Spleen (tissue), 11 donors: ENCODE data around the gene MICAL2. TPM values are rescaled to one million over a fixed set of nuclear protein-coding genes. Genes with fewer than 3 reads are reported as not detected.

ENCODE experiments used
- DNase-seq: peaks from one replicate; pipeline ENCODE4 v3.0.0-alpha.2; 2020
- H3K27ac ChIP-seq, 8 donors: fragments of 200-600 bp; sonication (generic) in 7 of 8; 1 replicate in 4 of 8; 2 replicates in 4 of 8; pipeline versions ENCODE4 v1.5.0 to v1.8.0; 2016 to 2021; ENCODE audit warnings: inconsistent platforms in 4 of 8, mild to moderate bottlenecking in 4 of 8, moderate library complexity in 1 of 8
- H3K27me3 ChIP-seq, 7 donors: fragments of 200-600 bp; sonication (generic) in 6 of 7; replicated peaks in 1 of 7; 1 replicate in 4 of 7; 2 replicates in 3 of 7; pipeline versions ENCODE4 v1.5.0 to v1.8.0; 2016 to 2021; ENCODE audit warnings: inconsistent platforms in 3 of 7, mild to moderate bottlenecking in 1 of 7
- H3K36me3 ChIP-seq, 6 donors: fragments of 200-600 bp; sonication (generic) in 5 of 6; 1 replicate in 4 of 6; 2 replicates in 2 of 6; pipeline versions ENCODE4 v1.5.0 to v1.8.0; 2016 to 2021; ENCODE audit warnings: inconsistent platforms in 2 of 6
- H3K4me1 ChIP-seq, 6 donors: fragments of 200-600 bp; sonication (generic) in 5 of 6; 1 replicate in 3 of 6; 2 replicates in 3 of 6; pipeline versions ENCODE4 v1.5.0 to v1.8.0; 2016 to 2021; ENCODE audit warnings: inconsistent platforms in 3 of 6
- H3K4me3 ChIP-seq, 8 donors: fragments of 200-600 bp; sonication (generic) in 7 of 8; 1 replicate in 4 of 8; 2 replicates in 4 of 8; pipeline versions ENCODE4 v1.5.0 to v1.8.0; 2016 to 2021; ENCODE audit warnings: inconsistent platforms in 4 of 8, mild to moderate bottlenecking in 4 of 8, moderate library complexity in 2 of 8
- H3K9me3 ChIP-seq, 8 donors: fragments of 200-600 bp; sonication (generic) in 7 of 8; 1 replicate in 4 of 8; 2 replicates in 4 of 8; pipeline versions ENCODE4 v1.5.0 to v1.8.0; 2016 to 2021; ENCODE audit warnings: inconsistent platforms in 4 of 8
- POLR2A ChIP-seq, 3 donors: fragments of 450-650 bp; IDR thresholded peaks; one replicate each; pipeline ENCODE4 v1.5.1; 2017; ENCODE audit warnings: antibody characterized with exemption in 3 of 3, mild to moderate bottlenecking in 1 of 3
- POLR2AphosphoS5 ChIP-seq, 3 donors: sonication (generic); formaldehyde crosslinking; IDR thresholded peaks; one replicate each; pipeline ENCODE4 v1.5.1; 2017; ENCODE audit warnings: antibody characterized with exemption in 3 of 3
- WGBS, 5 donors: extraction: QIAGEN DNeasy Blood & Tissue Kit in 3 of 5; methylation state at CpG; one replicate each; pipeline versions ENCODE4 v1.1.5 to v1.1.7; 2013 to 2018; 5-methylcytosine and 5-hydroxymethylcytosine counted together
- intact Hi-C: fragments of 100-400 bp; cut with DNase I; formaldehyde crosslinking; loops from one replicate; pipeline ENCODE4 v1.15.0; 2023; ENCODE audit warnings: low total_unique reads
- polyA plus RNA-seq, 3 donors: library from polyadenylated mRNA; stranded (reverse); fragments of 200-250 nt; gene quantifications; one replicate each; pipeline ENCODE4 v1.2.1, GENCODE V29; 2013
- total RNA-seq, 7 donors: library from RNA; depleted of rRNA in 3 of 7; stranded (reverse); fragments of >200 nt in 3 of 7; fragmentation: NEBNext Ultra II Directional in 4 of 7; extraction: Animal tissue kit (Norgen Biotek cat#: 25700) in 4 of 7; gene quantifications; one replicate each; pipeline versions ENCODE4 v1.1.0 to v1.2.1, GENCODE V29; 2016 to 2021
- TF ChIP-seq, protein P1 (sequence below), 11 experiments: fragments of 200-600 bp in 7 of 11; fragments of 450-650 bp in 4 of 11; sonication (generic) in 4 of 11; IDR thresholded peaks in 8 of 11; conservative IDR thresholded peaks in 3 of 11; 1 replicate in 7 of 11; 2 replicates in 4 of 11; pipeline versions ENCODE4 v1.4.0 to v1.8.0; 2016 to 2021; ENCODE audit warnings: antibody characterized with exemption in 11 of 11, inconsistent platforms in 4 of 11, mild to moderate bottlenecking in 1 of 11
- donor health status: healthy with polysubstance abuse.
- donor health status: DM: no; HTN: no; CAD: no; lungs with moderate emphysema.
- donor health status: DM: no; HTN: no; CAD: no.
- donor health status: Bipolar disorder and iron deficiency.
- donor health status: healthy.
- donor health status: DM: no; HTN: no; CAD: no.
- donor health status: DM: yes; HTN: yes; CAD: no.

MICAL2 gene
- total and polyA plus RNA-seq, 10 donors: 1.9 to 50.8 (median 32.3) TPM

DNA sequence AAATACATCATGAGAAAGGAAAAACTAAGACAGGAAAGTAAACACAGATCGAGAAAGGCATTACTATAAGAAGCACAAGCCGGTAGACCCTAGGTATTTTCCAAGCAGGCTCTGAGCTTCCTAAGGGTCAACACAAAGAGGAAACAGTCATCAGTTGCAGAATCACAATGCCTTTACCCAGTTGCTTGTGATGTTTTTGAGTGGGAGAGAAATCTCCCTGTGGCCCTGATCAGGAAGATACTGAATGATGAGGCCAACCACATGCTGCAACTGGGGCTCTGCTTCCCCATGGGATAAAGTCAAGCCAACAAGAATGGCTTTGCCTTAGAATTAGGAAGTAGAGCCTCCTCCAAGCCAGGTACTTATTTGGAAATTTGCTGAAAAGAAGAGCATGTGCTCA lies 132.6 kb downstream of the MICAL2 start:
- Histone ChIP-seq H3K36me3 (peaks cover 0 to 70% (median 0%) of the 10 kb centered on the region in 6 donors), H3K27ac (no peak overlapping the region), H3K4me1 (peaks cover 0 to 11% (median 2%) of the 10 kb centered on the region in 6 donors), H3K27me3 (no peaks in the 10 kb centered on the region), H3K9me3 (no peaks in the 10 kb centered on the region), H3K4me3 (no peak overlapping the region)
- DNase-seq: no peak
- TF ChIP-seq POLR2A (IDR thresholded peaks at IDR 0.05): no peak
- intact Hi-C loops: no loop called here
- WGBS, 5 donors: 75 to 92% (median 92%) methylated on average over 2 of the region's 2 CpGs

DNA sequence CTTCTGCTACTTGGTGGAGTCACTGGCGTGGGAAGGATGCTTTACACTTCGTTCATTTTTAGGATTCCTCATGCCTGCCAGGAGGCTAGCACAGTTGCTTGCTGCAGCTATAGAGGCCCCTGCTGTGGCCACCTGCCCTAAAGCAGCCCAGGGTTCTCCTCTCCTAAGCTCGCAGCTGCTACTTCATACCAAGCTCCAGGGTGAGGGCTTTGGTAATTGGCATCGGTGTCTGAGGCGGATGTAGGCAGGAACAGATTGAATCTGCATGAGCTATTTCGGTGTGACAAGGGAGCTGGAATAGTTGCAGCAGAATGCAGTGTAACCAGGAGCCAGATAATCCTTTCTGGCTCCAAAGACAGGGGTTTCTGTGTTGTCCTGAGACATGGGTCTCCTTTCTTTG lies 133.1 kb downstream of the MICAL2 start:
- WGBS, 5 donors: 84 to 95% (median 93%) methylated on average over 6 of the region's 6 CpGs
- no peak overlapping the region for H3K4me3 ChIP-seq
- H3K27ac ChIP-seq: no peak overlapping the region
- H3K36me3 ChIP-seq: peaks cover 0 to 66% (median 0%) of the 10 kb centered on the region in 6 donors
- H3K4me1 ChIP-seq: peaks cover 0 to 11% (median 4%) of the 10 kb centered on the region in 6 donors
- no peak for DNase-seq
- intact Hi-C loops: no loop called here
- TF ChIP-seq POLR2AphosphoS5 (IDR thresholded peaks at IDR 0.05) (no peak), POLR2A (IDR thresholded peaks at IDR 0.05) (no peak)
- TF ChIP-seq, protein P1, sequence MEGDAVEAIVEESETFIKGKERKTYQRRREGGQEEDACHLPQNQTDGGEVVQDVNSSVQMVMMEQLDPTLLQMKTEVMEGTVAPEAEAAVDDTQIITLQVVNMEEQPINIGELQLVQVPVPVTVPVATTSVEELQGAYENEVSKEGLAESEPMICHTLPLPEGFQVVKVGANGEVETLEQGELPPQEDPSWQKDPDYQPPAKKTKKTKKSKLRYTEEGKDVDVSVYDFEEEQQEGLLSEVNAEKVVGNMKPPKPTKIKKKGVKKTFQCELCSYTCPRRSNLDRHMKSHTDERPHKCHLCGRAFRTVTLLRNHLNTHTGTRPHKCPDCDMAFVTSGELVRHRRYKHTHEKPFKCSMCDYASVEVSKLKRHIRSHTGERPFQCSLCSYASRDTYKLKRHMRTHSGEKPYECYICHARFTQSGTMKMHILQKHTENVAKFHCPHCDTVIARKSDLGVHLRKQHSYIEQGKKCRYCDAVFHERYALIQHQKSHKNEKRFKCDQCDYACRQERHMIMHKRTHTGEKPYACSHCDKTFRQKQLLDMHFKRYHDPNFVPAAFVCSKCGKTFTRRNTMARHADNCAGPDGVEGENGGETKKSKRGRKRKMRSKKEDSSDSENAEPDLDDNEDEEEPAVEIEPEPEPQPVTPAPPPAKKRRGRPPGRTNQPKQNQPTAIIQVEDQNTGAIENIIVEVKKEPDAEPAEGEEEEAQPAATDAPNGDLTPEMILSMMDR (IDR thresholded peaks at IDR 0.05 in 8 of 11, conservative IDR thresholded peaks at IDR 0.05 in 3 of 11): no peak
- H3K27me3 ChIP-seq: no peaks in the 10 kb centered on the region
- H3K9me3 ChIP-seq: no peaks in the 10 kb centered on the region

- no peaks in the 10 kb centered on the region for H3K9me3 ChIP-seq
- H3K27ac ChIP-seq: no peak overlapping the region
- H3K27me3 ChIP-seq: no peaks in the 10 kb centered on the region
- DNase-seq: no peak
- no peak overlapping the region for H3K4me3 ChIP-seq
- TF ChIP-seq POLR2AphosphoS5 (IDR thresholded peaks at IDR 0.05) (no peak), POLR2A (IDR thresholded peaks at IDR 0.05) (no peak)
- TF ChIP-seq, protein P1 (IDR thresholded peaks at IDR 0.05 in 8 of 11, conservative IDR thresholded peaks at IDR 0.05 in 3 of 11): no peak
- 75 to 80% (median 77%) methylated on average over 6 of the region's 6 CpGs for WGBS, 5 donors
- peaks cover 0 to 11% (median 4%) of the 10 kb centered on the region in 6 donors for H3K4me1 ChIP-seq
- H3K36me3 ChIP-seq: peaks cover 0 to 67% (median 0%) of the 10 kb centered on the region in 6 donors
- intact Hi-C loops: no loop called here
Measured at GRCh38 chr11:12243911-12244550, 133.6 kb downstream of the MICAL2 start.

GRCh38 chr11:12245091-12245490 lies 134.7 kb downstream of the MICAL2 start:
- H3K36me3 ChIP-seq: peaks cover 0 to 67% (median 0%) of the 10 kb centered on the region in 6 donors
- H3K9me3 ChIP-seq: no peaks in the 10 kb centered on the region
- no peak overlapping the region for H3K4me3 ChIP-seq
- TF ChIP-seq, protein P1 (IDR thresholded peaks at IDR 0.05 in 8 of 11, conservative IDR thresholded peaks at IDR 0.05 in 3 of 11): no peak
- TF ChIP-seq POLR2AphosphoS5 (IDR thresholded peaks at IDR 0.05) (no peak), POLR2A (IDR thresholded peaks at IDR 0.05) (no peak)
- WGBS, 5 donors: 83 to 97% (median 95%) methylated on average over 6 of the region's 6 CpGs
- H3K27ac ChIP-seq: no peak overlapping the region
- intact Hi-C loops: no loop called here
- DNase-seq: no peak
- no peaks in the 10 kb centered on the region for H3K27me3 ChIP-seq
- H3K4me1 ChIP-seq: peaks cover 0 to 8% (median 2%) of the 10 kb centered on the region in 6 donors
